WERI-Rb-1 (cell line): ENCODE data around the gene HDGF.

Source experiments
- DNase-seq: peaks from one replicate; pipeline ENCODE4 v3.0.0-alpha.2; 2020
- H3K27ac ChIP-seq: fragments of 250-450 bp; sonication (Bioruptor Pico); 2 replicates; pipeline ENCODE4 v1.5.1; 2020; ENCODE audit warnings: mild to moderate bottlenecking, moderate library complexity
- H3K27me3 ChIP-seq: fragments of 250-450 bp; sonication (Bioruptor Pico); 2 replicates; pipeline ENCODE4 v1.5.1; 2021; ENCODE audit warnings: mild to moderate bottlenecking, low read depth, moderate library complexity; ENCODE audit not compliant: insufficient read depth, severe bottlenecking
- H3K36me3 ChIP-seq: fragments of 250-450 bp; sonication (Bioruptor Pico); 2 replicates; pipeline ENCODE4 v1.5.1; 2020; ENCODE audit warnings: mild to moderate bottlenecking, moderate library complexity
- H3K4me3 ChIP-seq: 2 replicates; pipeline ENCODE4 v1.5.1; 2011; ENCODE audit warnings: low read depth, mild to moderate bottlenecking, control low read depth, low read length
- H3K9me3 ChIP-seq: fragments of 250-450 bp; sonication (Bioruptor Pico); 2 replicates; pipeline ENCODE4 v1.5.1; 2021; ENCODE audit warnings: mild to moderate bottlenecking, moderate library complexity; ENCODE audit not compliant: severe bottlenecking
- CTCF ChIP-seq: IDR thresholded peaks from 2 replicates; pipeline ENCODE4 v1.5.1; 2011; ENCODE audit warnings: low read depth, mild to moderate bottlenecking, control low read depth, inconsistent platforms, low read length

HDGF gene

GRCh38 chr1:156750711-156751450 is 594 bp downstream of the HDGF start:
- peaks cover 49% of the 10 kb centered on the region for H3K36me3 ChIP-seq
- no peak for TF ChIP-seq CTCF
- peak; percentile 57 for DNase-seq
- no peaks in the 10 kb centered on the region for H3K9me3 ChIP-seq
- peak overlapping the region; percentile 99 for H3K27ac ChIP-seq
- no peaks in the 10 kb centered on the region for H3K27me3 ChIP-seq
- peak overlapping the region; percentile 87 for H3K4me3 ChIP-seq

- H3K4me3 ChIP-seq, result peak overlapping the region; percentile 87
- peak; percentile 64 for DNase-seq
- peak overlapping the region; percentile 99 for H3K27ac ChIP-seq
- no peak for TF ChIP-seq CTCF
- H3K27me3 ChIP-seq, result no peaks in the 10 kb centered on the region
- H3K36me3 ChIP-seq, result peaks cover 55% of the 10 kb centered on the region
- H3K9me3 ChIP-seq, result no peaks in the 10 kb centered on the region
Measured at GRCh38 chr1:156750191-156750672, 1.2 kb downstream of the HDGF start.

- no peaks in the 10 kb centered on the region for H3K27me3 ChIP-seq
- TF ChIP-seq CTCF, result no peak
- no peaks in the 10 kb centered on the region for H3K9me3 ChIP-seq
- H3K4me3 ChIP-seq, result peak overlapping the region; percentile 87
- H3K36me3 ChIP-seq, result peaks cover 59% of the 10 kb centered on the region
- DNase-seq, result no peak
- peak overlapping the region; percentile 99 for H3K27ac ChIP-seq
Measured at GRCh38 chr1:156749419-156750118, 1.9 kb downstream of the HDGF start.

- Histone ChIP-seq H3K4me3 (peak overlapping the region; percentile 87), H3K9me3 (no peaks in the 10 kb centered on the region), H3K27me3 (no peaks in the 10 kb centered on the region), H3K36me3 (peaks cover 63% of the 10 kb centered on the region), H3K27ac (peak overlapping the region; percentile 99)
- TF ChIP-seq CTCF, result no peak
- peak; percentile 51 for DNase-seq
Measured at GRCh38 chr1:156748670-156749418, 2.6 kb downstream of the HDGF start.

- Histone ChIP-seq H3K27ac (peak overlapping the region; percentile 99), H3K36me3 (peaks cover 71% of the 10 kb centered on the region), H3K27me3 (no peaks in the 10 kb centered on the region), H3K9me3 (no peaks in the 10 kb centered on the region), H3K4me3 (peak overlapping the region; percentile 87)
- DNase-seq, result no peak
- TF ChIP-seq CTCF, result no peak
Measured at GRCh38 chr1:156747742-156748669, 3.5 kb downstream of the HDGF start.
